ENCODE results near the gene PRPSAP2.

Gene PRPSAP2

DNA sequence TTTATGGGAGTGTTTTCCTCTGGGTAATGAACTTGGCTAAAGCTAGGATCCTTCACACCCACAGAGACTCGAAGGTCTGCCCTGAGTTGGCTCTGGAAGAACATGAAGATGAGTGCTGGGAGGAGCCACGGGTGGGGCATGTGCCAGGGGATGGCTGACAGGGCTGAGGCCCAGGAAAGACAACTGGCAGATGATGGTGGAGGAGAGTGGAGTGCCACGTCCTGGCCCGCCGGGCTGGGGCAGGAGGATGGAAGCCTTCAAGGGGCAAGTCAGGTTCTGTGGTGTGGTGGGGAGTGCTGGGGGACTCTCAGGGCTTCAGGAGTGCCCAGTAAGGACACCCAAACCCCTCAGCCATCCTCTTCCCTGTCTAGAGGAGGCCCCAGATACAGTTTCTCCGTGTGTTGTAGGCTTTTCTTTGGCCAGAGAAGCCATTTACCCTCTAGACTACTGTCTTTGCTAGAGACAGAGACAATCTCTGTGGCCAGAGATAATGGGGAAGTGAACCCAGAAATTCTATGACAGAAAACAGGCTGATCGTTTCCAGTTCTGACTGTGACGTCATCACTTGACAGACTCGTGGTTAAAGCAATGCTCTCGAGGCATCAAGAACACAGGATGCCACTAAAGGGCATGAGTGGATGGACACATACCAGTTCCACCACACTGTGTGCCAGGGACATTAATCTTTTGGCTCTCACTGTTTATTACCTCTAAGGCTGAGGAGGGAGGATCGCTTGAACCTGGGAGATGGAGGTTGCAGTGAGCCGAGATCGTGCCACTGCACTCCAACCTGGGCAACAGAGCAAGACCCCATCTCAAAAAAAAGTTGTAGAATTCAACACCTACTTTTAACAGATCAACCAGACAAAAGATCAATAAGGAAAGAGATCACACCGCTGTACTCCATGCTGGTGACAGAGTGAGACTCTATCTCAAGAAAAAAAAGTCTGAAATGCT, 75.4 kb downstream of the PRPSAP2 start:
- DNase-seq (ENCODE audit: low spot score): no peak
- TF ChIP-seq, protein P1, sequence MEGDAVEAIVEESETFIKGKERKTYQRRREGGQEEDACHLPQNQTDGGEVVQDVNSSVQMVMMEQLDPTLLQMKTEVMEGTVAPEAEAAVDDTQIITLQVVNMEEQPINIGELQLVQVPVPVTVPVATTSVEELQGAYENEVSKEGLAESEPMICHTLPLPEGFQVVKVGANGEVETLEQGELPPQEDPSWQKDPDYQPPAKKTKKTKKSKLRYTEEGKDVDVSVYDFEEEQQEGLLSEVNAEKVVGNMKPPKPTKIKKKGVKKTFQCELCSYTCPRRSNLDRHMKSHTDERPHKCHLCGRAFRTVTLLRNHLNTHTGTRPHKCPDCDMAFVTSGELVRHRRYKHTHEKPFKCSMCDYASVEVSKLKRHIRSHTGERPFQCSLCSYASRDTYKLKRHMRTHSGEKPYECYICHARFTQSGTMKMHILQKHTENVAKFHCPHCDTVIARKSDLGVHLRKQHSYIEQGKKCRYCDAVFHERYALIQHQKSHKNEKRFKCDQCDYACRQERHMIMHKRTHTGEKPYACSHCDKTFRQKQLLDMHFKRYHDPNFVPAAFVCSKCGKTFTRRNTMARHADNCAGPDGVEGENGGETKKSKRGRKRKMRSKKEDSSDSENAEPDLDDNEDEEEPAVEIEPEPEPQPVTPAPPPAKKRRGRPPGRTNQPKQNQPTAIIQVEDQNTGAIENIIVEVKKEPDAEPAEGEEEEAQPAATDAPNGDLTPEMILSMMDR (IDR thresholded peaks at IDR 0.05; ENCODE audit: extremely low read depth, missing control alignments): no peak

DNA sequence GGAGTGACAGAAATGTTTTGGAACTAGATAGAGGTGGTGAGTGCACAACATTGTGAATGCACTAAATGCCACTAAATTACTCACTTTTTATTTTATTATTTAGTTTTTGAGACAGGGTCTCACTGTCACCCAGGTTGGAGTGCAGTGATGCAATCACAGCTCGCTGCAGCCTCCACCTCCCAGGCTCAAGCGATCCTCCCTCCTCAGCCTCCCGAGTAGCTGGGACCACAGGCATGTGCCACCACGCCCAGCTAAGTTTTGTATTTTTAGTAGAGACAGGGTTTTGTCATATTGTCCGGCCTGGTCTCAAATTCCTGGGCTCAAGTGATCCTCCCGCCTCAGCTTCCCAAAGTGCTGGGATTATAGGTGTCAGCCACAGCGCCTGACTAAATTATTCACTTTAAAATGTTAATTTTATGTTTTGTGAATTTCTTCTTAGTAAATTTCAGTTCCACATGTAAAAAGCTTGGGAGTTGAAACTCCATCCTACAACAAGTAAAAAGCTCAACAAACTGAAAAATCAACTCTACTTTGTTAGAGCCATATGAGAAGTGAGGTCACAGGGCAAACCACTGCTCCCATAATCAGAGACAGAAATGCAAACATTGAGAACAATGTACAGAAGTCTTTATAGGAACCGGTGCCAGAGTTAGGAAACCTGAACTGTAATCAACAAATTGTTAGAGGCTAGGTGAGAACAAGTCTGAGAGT, 80.2 kb downstream of the PRPSAP2 start:
- TF ChIP-seq, protein P1 (IDR thresholded peaks at IDR 0.05; ENCODE audit: extremely low read depth, missing control alignments): no peak
- DNase-seq (ENCODE audit: low spot score): no peak

DNA sequence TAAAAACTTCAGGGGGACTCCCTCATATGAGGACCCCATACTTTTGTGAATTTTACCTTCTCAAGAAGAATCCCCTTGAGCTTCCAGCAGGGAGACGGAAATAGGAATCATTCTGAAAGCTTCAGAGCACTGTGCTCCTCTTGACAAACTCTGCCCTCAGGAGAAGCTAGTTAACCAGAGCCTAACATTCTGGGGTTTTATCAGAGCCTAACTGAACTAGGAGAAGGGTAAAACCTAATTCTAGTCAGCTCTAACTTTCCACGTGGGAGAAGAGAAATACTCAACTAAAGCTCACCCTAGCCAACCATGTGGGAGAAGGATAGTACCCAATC, 80.7 kb downstream of the PRPSAP2 start:
- DNase-seq (ENCODE audit: low spot score): no peak
- TF ChIP-seq, protein P1 (IDR thresholded peaks at IDR 0.05; ENCODE audit: extremely low read depth, missing control alignments): no peak

DNA sequence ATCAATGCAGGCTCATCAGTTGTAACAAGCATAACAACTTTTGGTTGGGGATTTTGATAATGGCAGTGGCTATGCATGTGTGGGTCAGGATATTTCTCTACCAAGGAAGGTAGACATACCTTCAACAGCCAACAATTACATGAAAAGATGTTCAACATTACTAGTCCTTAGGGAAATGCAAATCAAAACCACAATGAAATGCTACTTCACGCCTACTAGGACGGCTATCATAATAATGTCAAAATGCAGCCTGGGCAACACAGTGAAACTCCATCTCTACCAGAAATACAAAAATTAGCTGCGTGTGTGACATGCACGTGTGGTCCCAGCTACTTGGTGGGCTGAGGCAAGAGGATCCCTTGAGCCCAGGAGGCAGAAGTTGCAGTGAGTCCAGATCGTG, 86.7 kb downstream of the PRPSAP2 start:
- no peak for DNase-seq (ENCODE audit: low spot score)
- TF ChIP-seq, protein P1 (IDR thresholded peaks at IDR 0.05; ENCODE audit: extremely low read depth, missing control alignments): no peak

DNA sequence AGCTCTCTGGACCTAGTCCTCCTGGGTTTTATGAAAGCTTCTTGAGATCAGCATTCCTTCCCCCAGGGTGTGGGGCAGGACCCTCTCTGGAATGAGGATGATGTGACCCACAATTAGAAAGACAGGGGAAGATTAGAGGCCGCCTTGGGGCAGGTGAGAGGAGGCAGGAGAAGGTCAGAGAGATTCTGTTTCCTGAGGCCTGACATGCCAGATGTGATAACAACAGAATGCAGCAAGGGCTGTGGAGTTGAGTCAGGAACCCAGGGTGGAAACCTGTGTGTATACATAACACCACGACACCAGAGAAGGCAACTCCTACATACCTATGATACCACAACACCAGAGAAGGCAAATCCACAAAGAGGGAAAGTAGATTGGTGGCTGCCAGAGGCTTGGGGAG, 88.6 kb downstream of the PRPSAP2 start:
- TF ChIP-seq, protein P1 (IDR thresholded peaks at IDR 0.05; ENCODE audit: extremely low read depth, missing control alignments): no peak

DNA sequence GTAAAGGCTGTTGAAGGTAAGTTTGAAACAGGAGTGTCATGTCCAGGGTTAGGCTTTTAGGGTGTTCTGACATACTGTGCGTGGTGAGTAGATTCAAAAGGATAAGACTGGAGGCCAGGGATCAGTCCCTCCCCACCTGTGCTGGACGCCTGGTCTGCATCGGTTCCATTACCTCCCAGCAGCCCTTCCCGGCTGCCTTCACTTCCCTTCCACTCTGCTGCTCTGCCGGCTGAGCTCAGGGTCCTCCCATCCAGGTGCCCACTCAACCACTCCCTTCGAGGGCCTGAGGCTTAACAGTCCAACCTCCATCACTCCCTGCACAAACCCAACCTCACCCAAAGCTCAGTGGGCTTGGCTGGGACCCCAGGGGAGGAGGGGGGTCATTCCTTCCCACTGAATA, 89.9 kb downstream of the PRPSAP2 start:
- no peak for DNase-seq (ENCODE audit: low spot score)
- TF ChIP-seq, protein P1 (IDR thresholded peaks at IDR 0.05; ENCODE audit: extremely low read depth, missing control alignments): no peak

More for the DNA sequence above, 88.6 kb downstream of the PRPSAP2 start:
- no peak for DNase-seq (ENCODE audit: low spot score)

DNA sequence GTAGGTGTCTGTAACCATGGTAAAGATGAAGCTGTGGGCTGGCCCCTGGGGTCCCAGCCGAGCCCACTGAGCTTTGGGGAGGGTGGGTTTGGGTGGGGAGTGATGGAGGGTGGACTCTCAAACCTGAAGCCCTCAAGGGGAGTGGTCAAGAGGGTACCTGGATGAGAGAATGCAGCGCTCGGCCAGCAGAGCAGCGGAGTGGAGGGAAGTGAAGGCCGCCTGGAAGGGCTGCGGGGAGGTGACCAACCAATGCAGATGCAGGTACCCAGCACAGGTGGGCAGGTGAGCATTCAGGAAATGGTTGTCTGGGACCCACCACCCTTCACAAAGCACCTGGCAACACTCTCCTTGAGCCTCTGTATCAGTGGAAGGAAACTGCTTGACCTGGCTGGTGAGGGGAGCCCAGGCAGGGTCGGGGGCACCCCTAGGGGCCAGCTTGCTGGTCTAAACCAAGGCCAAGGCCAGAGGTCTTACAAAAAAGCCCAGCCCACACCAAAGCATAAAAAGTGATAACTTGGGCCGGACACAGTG, 90.6 kb downstream of the PRPSAP2 start:
- TF ChIP-seq, protein P1 (IDR thresholded peaks at IDR 0.05; ENCODE audit: extremely low read depth, missing control alignments): no peak
- DNase-seq (ENCODE audit: low spot score): no peak

Measured in GM20000 (cell line).